K562 (cell line): ENCODE results near the gene SHANK1. TPM values are rescaled to one million over a fixed set of nuclear protein-coding genes. Genes with fewer than 3 reads are reported as not detected.
A peak's percentile ranks its signal among the peaks of the same experiment; 100 is the strongest.

Experiments used
- ARNT ChIP-seq, 2 experiments: fragments of 450-650 bp; IDR thresholded peaks; 2 replicates each; pipeline ENCODE4 v1.6.1; 2016; ENCODE audit warnings: mild to moderate bottlenecking in 1 of 2
- CBFA2T3 ChIP-seq: fragments of 450-650 bp; IDR thresholded peaks from 2 replicates; pipeline ENCODE4 v1.6.1; 2017
- CTBP1 ChIP-seq: fragments of 450-650 bp; IDR thresholded peaks from 2 replicates; pipeline ENCODE4 v1.6.1; 2016; ENCODE audit warnings: borderline replicate concordance
- EP300 ChIP-seq: IDR thresholded peaks from 2 replicates; pipeline ENCODE4 v1.6.1; 2012; ENCODE audit warnings: low read length, improper control_type of control experiment
- GABPB2 ChIP-seq: fragments of 250-450 bp; sonication (Bioruptor Pico); conservative IDR thresholded peaks from 2 replicates; pipeline ENCODE4 v1.5.1; 2021; ENCODE audit warnings: mild to moderate bottlenecking
- MAFG ChIP-seq: fragments of 450-650 bp; conservative IDR thresholded peaks from 2 replicates; pipeline ENCODE4 v1.6.1; 2016; ENCODE audit warnings: missing genetic modification characterization, missing compliant biosample characterization
- NCOR1 ChIP-seq: fragments of 450-650 bp; IDR thresholded peaks from 2 replicates; pipeline ENCODE4 v1.6.1; 2016; ENCODE audit warnings: mild to moderate bottlenecking, moderate library complexity
- PTBP1 ChIP-seq: fragments of 200-400 bp; formaldehyde crosslinking; IDR thresholded peaks from 2 replicates; pipeline ENCODE4 v1.6.1; 2017; ENCODE audit warnings: low read depth, low read length
- TRIM24 ChIP-seq, 2 experiments: fragments of 450-650 bp; IDR thresholded peaks; 2 replicates each; pipeline ENCODE4 v1.6.1; 2016
- XRCC3 ChIP-seq: fragments of 450-650 bp; IDR thresholded peaks from 2 replicates; pipeline ENCODE4 v1.6.1; 2017; ENCODE audit warnings: mild to moderate bottlenecking, moderate library complexity
- ZFP36 ChIP-seq: fragments of 150-350 bp; IDR thresholded peaks from 2 replicates; pipeline ENCODE4 v1.6.1; 2018; ENCODE audit warnings: low read length, low read depth; ENCODE audit not compliant: partially characterized antibody
- ZNF274 ChIP-seq: IDR thresholded peaks from 2 replicates; pipeline ENCODE4 v1.6.1; 2011; ENCODE audit warnings: low read depth, mild to moderate bottlenecking, low read length, moderate library complexity, borderline replicate concordance
- ZNF384 ChIP-seq: IDR thresholded peaks from 2 replicates; pipeline ENCODE4 v1.6.1; 2012; ENCODE audit warnings: low read depth, low read length, improper control_type of control experiment
- polyA plus RNA-seq, 8 experiments: library from polyadenylated mRNA; depleted of rRNA in 4 of 8; stranded (reverse) in 5 of 8; unstranded in 3 of 8; fragments of >200 nt; fragmentation: Nextera tagmentation in 2 of 8; fragmentation: Illumina TruSeq in 1 of 8; extraction: Ambion mirVana in 2 of 8; extraction: Trizol in 1 of 8; gene quantifications; 2 replicates each; pipeline versions ENCODE4 v1.2.1 to v1.2.3, GENCODE V29; 2011 to 2014; ENCODE audit warnings: inconsistent platforms in 1 of 8, missing spikeins in 1 of 8
- total RNA-seq, 7 experiments: library from RNA; depleted of rRNA in 6 of 7; stranded (reverse); fragments of >200 nt in 6 of 7; fragmentation: Illumina TruSeq in 2 of 7; extraction: Trizol in 2 of 7; gene quantifications; 2 replicates each; pipeline versions ENCODE4 v1.2.1 to v1.2.3, GENCODE V29; 2011 to 2021; ENCODE audit warnings: low replicate concordance in 1 of 7
- TF ChIP-seq, protein P1 (sequence below): fragments of 450-650 bp; IDR thresholded peaks from 2 replicates; pipeline ENCODE4 v1.7.1; 2018; ENCODE audit warnings: mild to moderate bottlenecking, low read depth; ENCODE audit not compliant: partially characterized antibody
- TF ChIP-seq, protein P2 (sequence below): fragments of 250-450 bp; sonication (Bioruptor Pico); IDR thresholded peaks from 2 replicates; pipeline ENCODE4 v1.5.1; 2021; ENCODE audit warnings: mild to moderate bottlenecking

Gene SHANK1
- total and polyA plus RNA-seq, 9 of the 15 experiments (the other 6 are each of a cell fraction or from before 2014, with no cell fraction given): 0.33 to 1.3 (median 0.55) TPM; not detected in 2

DNA sequence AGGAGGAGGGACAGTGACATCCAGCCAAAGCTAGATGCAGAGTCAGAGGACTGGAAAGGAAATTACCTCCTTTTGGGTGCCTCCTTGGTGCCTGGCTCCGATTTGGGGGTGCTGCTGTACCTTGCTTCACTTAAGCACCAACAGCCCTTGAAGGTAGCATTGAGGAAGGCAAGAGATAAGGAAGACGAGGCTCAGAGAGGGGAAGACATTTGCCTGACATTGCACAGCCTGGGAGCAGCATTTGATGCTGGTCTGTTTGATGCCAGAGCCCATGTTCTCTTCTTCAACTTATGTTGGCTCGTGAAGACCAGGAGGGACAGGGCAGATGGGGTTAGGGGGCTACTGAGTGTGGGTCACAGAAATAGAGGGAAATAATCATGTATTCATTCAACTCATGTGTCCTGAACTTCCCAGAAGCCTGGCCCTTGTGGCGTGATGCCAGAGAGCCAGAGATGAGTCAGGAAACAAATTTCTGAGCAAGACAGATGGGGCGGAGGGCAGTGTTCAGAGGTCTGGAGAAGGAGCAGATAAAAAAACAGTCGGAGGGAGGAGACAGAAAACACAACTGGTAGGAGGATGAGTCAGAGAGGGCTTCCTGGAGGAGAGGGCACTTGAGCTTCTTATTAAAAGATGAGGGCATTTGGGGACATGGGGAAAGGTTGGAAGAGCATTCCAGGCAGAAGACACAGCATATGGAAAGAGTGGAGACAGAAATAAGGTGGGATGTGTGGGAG lies 73.4 kb downstream of the SHANK1 start (continued):
- TF ChIP-seq, protein P1, sequence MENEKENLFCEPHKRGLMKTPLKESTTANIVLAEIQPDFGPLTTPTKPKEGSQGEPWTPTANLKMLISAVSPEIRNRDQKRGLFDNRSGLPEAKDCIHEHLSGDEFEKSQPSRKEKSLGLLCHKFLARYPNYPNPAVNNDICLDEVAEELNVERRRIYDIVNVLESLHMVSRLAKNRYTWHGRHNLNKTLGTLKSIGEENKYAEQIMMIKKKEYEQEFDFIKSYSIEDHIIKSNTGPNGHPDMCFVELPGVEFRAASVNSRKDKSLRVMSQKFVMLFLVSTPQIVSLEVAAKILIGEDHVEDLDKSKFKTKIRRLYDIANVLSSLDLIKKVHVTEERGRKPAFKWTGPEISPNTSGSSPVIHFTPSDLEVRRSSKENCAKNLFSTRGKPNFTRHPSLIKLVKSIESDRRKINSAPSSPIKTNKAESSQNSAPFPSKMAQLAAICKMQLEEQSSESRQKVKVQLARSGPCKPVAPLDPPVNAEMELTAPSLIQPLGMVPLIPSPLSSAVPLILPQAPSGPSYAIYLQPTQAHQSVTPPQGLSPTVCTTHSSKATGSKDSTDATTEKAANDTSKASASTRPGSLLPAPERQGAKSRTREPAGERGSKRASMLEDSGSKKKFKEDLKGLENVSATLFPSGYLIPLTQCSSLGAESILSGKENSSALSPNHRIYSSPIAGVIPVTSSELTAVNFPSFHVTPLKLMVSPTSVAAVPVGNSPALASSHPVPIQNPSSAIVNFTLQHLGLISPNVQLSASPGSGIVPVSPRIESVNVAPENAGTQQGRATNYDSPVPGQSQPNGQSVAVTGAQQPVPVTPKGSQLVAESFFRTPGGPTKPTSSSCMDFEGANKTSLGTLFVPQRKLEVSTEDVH: peak; percentile 30
- TF ChIP-seq, protein P2, sequence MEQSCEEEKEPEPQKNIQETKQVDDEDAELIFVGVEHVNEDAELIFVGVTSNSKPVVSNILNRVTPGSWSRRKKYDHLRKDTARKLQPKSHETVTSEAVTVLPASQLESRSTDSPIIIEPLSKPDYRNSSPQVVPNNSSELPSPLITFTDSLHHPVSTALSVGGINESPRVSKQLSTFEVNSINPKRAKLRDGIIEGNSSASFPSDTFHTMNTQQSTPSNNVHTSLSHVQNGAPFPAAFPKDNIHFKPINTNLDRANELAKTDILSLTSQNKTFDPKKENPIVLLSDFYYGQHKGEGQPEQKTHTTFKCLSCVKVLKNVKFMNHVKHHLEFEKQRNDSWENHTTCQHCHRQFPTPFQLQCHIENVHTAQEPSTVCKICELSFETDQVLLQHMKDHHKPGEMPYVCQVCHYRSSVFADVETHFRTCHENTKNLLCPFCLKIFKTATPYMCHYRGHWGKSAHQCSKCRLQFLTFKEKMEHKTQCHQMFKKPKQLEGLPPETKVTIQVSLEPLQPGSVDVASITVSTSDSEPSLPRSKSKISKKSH (CRISPR knock-in tag): no peak
- TF ChIP-seq MAFG (0 out of 2 replicates have a peak, but pooled peaks have one; percentile 4), ZNF274 (no peak), GABPB2 (CRISPR knock-in tag) (no peak), NCOR1 (peak; percentile 42; the same call in 1 of the 2 replicates), XRCC3 (no peak), ZFP36 (peak; percentile 99), CTBP1 (0 out of 2 replicates have a peak, but pooled peaks have one; percentile 23), TRIM24 (IDR thresholded peaks at IDR 0.05) (peak in 1 of 2 experiments; percentile 67; a peak in 2 of 4 replicates), ZNF384 (peak; percentile 69), ARNT (IDR thresholded peaks at IDR 0.05) (peak in 1 of 2 experiments; percentile 33; a peak in 1 of 4 replicates), PTBP1 (peak; percentile 8; the same call in 1 of the 2 replicates), CBFA2T3 (peak; percentile 73), EP300 (peak; percentile 15; the same call in 1 of the 2 replicates)
- TF ChIP-seq, all 486 proteins: peak for 37
